ENCODE results near the gene TGFB1. TPM values are rescaled to one million over a fixed set of nuclear protein-coding genes. Genes with fewer than 3 reads are reported as not detected.

Gene TGFB1
- polyA plus RNA-seq, 1 donor from 2014 or later = not detected

GRCh38 chr19:41363753-41364523, 10.2 kb upstream of the TGFB1 start, which contains the start of gene B9D2:
B9D2 (minus strand) TSS chr19:41364149; CDS start chr19:41363519, 630 bp downstream.
- Histone ChIP-seq H3K79me2 (replicated peaks; ENCODE audit: insufficient read depth, low read length) (peaks cover 22% of the 10 kb centered on the region), H2AFZ (ENCODE audit: low read depth, low read length) (peak within 1 kb of the TSS; percentile 62), H3K9me3 (ENCODE audit: low read length) (no peaks in the 10 kb centered on the region), H3K9me2 (ENCODE audit: insufficient read depth, low read length) (no peaks in the 10 kb centered on the region), H3K9ac (ENCODE audit: low read length) (peak within 1 kb of the TSS; percentile 91), H3K4me3 (ENCODE audit: low read length) (peak within 1 kb of the TSS; percentile 68), H4K20me1 (ENCODE audit: insufficient read depth) (no peaks in the 10 kb centered on the region), H3K36me3 (ENCODE audit: insufficient read depth, low read length) (no peaks in the 10 kb centered on the region), H3F3A (ENCODE audit: insufficient read depth, low read length, poor library complexity, severe bottlenecking) (peaks cover 8% of the 10 kb centered on the region), H3K27me3 (ENCODE audit: insufficient read depth, low read depth, low read length) (no peaks in the 10 kb centered on the region), H3K4me2 (ENCODE audit: low read length) (peak within 1 kb of the TSS; percentile 71), H3K27ac (ENCODE audit: low read length) (peak within 1 kb of the TSS; percentile 97)
- TF ChIP-seq POLR2AphosphoS5 (IDR thresholded peaks at IDR 0.05) (peak; percentile 92), EP300 (conservative IDR thresholded peaks at IDR 0.05; ENCODE audit: poor library complexity, severe bottlenecking) (peak; percentile 61), REST (IDR thresholded peaks at IDR 0.05; ENCODE audit: borderline replicate concordance) (peak; percentile 86), RAD21 (conservative IDR thresholded peaks at IDR 0.05) (no peak), SMC3 (conservative IDR thresholded peaks at IDR 0.05; ENCODE audit: poor library complexity) (no peak), CTCF (IDR thresholded peaks at IDR 0.05; ENCODE audit: poor library complexity, severe bottlenecking) (no peak), MXI1 (conservative IDR thresholded peaks at IDR 0.05; ENCODE audit: poor library complexity, severe bottlenecking) (peak; percentile 84), TAF1 (IDR thresholded peaks at IDR 0.05; ENCODE audit: low read depth) (peak; percentile 93), EZH2 (IDR thresholded peaks at IDR 0.05; ENCODE audit: borderline replicate concordance, insufficient read depth, low read length, poor library complexity, severe bottlenecking) (no peak)

- Histone ChIP-seq H3K36me3 (ENCODE audit: insufficient read depth, low read length) (no peaks in the 10 kb centered on the region), H3K27ac (ENCODE audit: low read length) (peak overlapping the region; percentile 97), H3F3A (ENCODE audit: insufficient read depth, low read length, poor library complexity, severe bottlenecking) (peaks cover 8% of the 10 kb centered on the region), H3K27me3 (ENCODE audit: insufficient read depth, low read depth, low read length) (no peaks in the 10 kb centered on the region), H3K9me2 (ENCODE audit: insufficient read depth, low read length) (no peaks in the 10 kb centered on the region), H3K9me3 (ENCODE audit: low read length) (no peaks in the 10 kb centered on the region), H3K4me2 (ENCODE audit: low read length) (peak overlapping the region; percentile 37), H3K9ac (ENCODE audit: low read length) (peak overlapping the region; percentile 91), H2AFZ (ENCODE audit: low read depth, low read length) (peak overlapping the region; percentile 43), H4K20me1 (ENCODE audit: insufficient read depth) (no peaks in the 10 kb centered on the region), H3K4me3 (ENCODE audit: low read length) (peak overlapping the region; percentile 68), H3K79me2 (replicated peaks; ENCODE audit: insufficient read depth, low read length) (peaks cover 22% of the 10 kb centered on the region)
- TF ChIP-seq CTCF (IDR thresholded peaks at IDR 0.05; ENCODE audit: poor library complexity, severe bottlenecking) (no peak), SMC3 (conservative IDR thresholded peaks at IDR 0.05; ENCODE audit: poor library complexity) (no peak), MXI1 (conservative IDR thresholded peaks at IDR 0.05; ENCODE audit: poor library complexity, severe bottlenecking) (no peak), POLR2AphosphoS5 (IDR thresholded peaks at IDR 0.05) (no peak), REST (IDR thresholded peaks at IDR 0.05; ENCODE audit: borderline replicate concordance) (no peak), EZH2 (IDR thresholded peaks at IDR 0.05; ENCODE audit: borderline replicate concordance, insufficient read depth, low read length, poor library complexity, severe bottlenecking) (no peak), EP300 (conservative IDR thresholded peaks at IDR 0.05; ENCODE audit: poor library complexity, severe bottlenecking) (no peak), RAD21 (conservative IDR thresholded peaks at IDR 0.05) (no peak), TAF1 (IDR thresholded peaks at IDR 0.05; ENCODE audit: low read depth) (no peak)
Observed at GRCh38 chr19:41363371-41363752, 9.6 kb upstream of the TGFB1 start.

All from neural cell (in vitro differentiated cells).